MCF 10A (cell line): Measurements from ENCODE around the gene CD52. TPM values are rescaled to one million over a fixed set of nuclear protein-coding genes. Genes with fewer than 3 reads are reported as not detected.

ENCODE experiments used
- BruUV-seq: library from RNA; stranded (reverse); fragments of 400-500 nt; replicated peaks from 2 replicates; lab custom pipeline; 2021; lab: Mats Ljungman, UMichigan
- CTCF ChIA-PET: fragments of 300-600 bp; sonication (Branson Sonifier 250); formaldehyde crosslinking; extraction: SDS; loops from one replicate; lab custom pipeline; 2021; ENCODE audit warnings: antibody characterized with exemption, inconsistent platforms; lab: Yijun Ruan, JAX
- POLR2A ChIA-PET: fragments of 300-600, 350-650 bp; sonication (Branson Sonifier 250); formaldehyde crosslinking; extraction: SDS; loops from one replicate; lab custom pipeline; 2020; ENCODE audit warnings: antibody characterized with exemption, inconsistent platforms; lab: Yijun Ruan, JAX
- DNase-seq: peaks from one replicate; pipeline ENCODE4 v3.0.0-alpha.2; 2018; ENCODE audit not compliant: unreplicated experiment
- H3K27ac Mint-ChIP-seq: one replicate; pipeline ENCODE4 v1.8.0; 2022; ENCODE audit warnings: mild to moderate bottlenecking, low read depth, mixed read lengths; ENCODE audit not compliant: unreplicated experiment
- H3K27me3 Mint-ChIP-seq: one replicate; pipeline ENCODE4 v1.8.0; 2022; ENCODE audit warnings: mixed read lengths; ENCODE audit not compliant: insufficient read depth, unreplicated experiment
- H3K36me3 Mint-ChIP-seq: one replicate; pipeline ENCODE4 v1.8.0; 2022; ENCODE audit warnings: mild to moderate bottlenecking, moderate library complexity, mixed read lengths; ENCODE audit not compliant: insufficient read depth, unreplicated experiment
- H3K4me1 Mint-ChIP-seq: one replicate; pipeline ENCODE4 v1.8.0; 2022; ENCODE audit warnings: mixed read lengths; ENCODE audit not compliant: insufficient read depth, unreplicated experiment
- H3K4me3 Mint-ChIP-seq: one replicate; pipeline ENCODE4 v1.8.0; 2022; ENCODE audit warnings: mild to moderate bottlenecking, moderate library complexity, mixed read lengths; ENCODE audit not compliant: unreplicated experiment
- H3K9me3 Mint-ChIP-seq: one replicate; pipeline ENCODE4 v1.8.0; 2022; ENCODE audit warnings: mixed read lengths; ENCODE audit not compliant: unreplicated experiment
- intact Hi-C: fragments of 100-400 bp; cut with micrococcal nuclease; formaldehyde crosslinking; loops from 2 replicates; pipeline ENCODE4 v1.14.1; 2022
- total RNA-seq: library from RNA; stranded (reverse); gene quantifications from 2 replicates; pipeline ENCODE4 v1.2.3, GENCODE V29; 2022
- TF ChIP-seq, protein P1 (sequence below): fragments of 200-600 bp; IDR thresholded peaks from one replicate; pipeline ENCODE4 v1.8.0; 2022; ENCODE audit warnings: antibody characterized with exemption, mild to moderate bottlenecking; ENCODE audit not compliant: unreplicated experiment

Gene CD52
- total RNA-seq, 1 experiment from 2014 or later = not detected

DNA sequence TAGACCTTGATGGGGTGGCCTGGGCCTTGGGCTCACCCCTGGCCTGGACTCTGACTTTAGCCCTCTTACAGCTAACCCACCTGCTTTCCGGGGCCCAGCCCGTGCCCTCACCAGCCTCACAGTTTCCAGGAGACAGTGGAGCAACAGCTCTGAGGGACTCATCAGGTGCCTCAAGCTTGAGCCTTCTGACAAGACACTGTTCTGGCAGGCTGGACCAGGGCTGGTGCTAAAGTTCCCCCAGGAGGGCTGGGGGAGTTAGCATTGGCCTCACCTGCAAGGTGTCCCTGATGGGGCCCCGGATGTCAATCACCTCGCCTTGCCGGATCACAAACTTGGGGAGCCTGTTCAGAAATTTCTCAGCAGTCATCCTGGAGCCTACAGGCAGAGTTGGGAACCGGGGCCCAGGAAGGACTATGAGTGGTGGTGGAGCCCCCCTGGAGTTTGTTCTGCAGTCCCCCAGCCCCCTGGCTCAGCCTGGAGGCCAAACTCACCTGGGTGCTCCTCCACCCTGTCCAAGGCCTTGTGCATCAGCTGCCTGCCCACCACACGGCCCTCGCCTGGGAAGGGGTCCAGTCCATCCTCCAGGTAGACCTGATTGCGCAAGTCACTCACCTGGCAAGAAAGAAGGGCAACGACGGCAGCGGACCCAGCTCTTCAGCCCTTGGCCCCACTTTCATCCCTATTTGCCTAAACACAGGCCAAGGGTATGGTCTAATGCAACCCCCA is 33.7 kb upstream of the CD52 start:
- TF ChIP-seq, protein P1, sequence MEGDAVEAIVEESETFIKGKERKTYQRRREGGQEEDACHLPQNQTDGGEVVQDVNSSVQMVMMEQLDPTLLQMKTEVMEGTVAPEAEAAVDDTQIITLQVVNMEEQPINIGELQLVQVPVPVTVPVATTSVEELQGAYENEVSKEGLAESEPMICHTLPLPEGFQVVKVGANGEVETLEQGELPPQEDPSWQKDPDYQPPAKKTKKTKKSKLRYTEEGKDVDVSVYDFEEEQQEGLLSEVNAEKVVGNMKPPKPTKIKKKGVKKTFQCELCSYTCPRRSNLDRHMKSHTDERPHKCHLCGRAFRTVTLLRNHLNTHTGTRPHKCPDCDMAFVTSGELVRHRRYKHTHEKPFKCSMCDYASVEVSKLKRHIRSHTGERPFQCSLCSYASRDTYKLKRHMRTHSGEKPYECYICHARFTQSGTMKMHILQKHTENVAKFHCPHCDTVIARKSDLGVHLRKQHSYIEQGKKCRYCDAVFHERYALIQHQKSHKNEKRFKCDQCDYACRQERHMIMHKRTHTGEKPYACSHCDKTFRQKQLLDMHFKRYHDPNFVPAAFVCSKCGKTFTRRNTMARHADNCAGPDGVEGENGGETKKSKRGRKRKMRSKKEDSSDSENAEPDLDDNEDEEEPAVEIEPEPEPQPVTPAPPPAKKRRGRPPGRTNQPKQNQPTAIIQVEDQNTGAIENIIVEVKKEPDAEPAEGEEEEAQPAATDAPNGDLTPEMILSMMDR = no peak
- Mint-ChIP-seq H3K4me3 (no peak overlapping the region), H3K4me1 (peaks cover 47% of the 10 kb centered on the region), H3K36me3 (peaks cover 24% of the 10 kb centered on the region), H3K9me3 (no peaks in the 10 kb centered on the region), H3K27me3 (no peaks in the 10 kb centered on the region), H3K27ac (peak overlapping the region; percentile 8)
- BruUV-seq = no TSS peak
- no peak for DNase-seq
- intact Hi-C loops = no loop called here
- ChIA-PET CTCF (interaction anchor here (0.8 to 2.7 kb wide), 16 partner anchors 9 to 148 kb away, joined by 3 to 21 read pairs (median 6); partner anchors contain the start of genes DHDDS and UBXN11), POLR2A (interaction anchor here (0.9 to 1.6 kb wide), 7 partner anchors 9 to 148 kb away, joined by 3 to 5 read pairs (median 3); partner anchors contain the start of genes CEP85 and DHDDS)

DNA sequence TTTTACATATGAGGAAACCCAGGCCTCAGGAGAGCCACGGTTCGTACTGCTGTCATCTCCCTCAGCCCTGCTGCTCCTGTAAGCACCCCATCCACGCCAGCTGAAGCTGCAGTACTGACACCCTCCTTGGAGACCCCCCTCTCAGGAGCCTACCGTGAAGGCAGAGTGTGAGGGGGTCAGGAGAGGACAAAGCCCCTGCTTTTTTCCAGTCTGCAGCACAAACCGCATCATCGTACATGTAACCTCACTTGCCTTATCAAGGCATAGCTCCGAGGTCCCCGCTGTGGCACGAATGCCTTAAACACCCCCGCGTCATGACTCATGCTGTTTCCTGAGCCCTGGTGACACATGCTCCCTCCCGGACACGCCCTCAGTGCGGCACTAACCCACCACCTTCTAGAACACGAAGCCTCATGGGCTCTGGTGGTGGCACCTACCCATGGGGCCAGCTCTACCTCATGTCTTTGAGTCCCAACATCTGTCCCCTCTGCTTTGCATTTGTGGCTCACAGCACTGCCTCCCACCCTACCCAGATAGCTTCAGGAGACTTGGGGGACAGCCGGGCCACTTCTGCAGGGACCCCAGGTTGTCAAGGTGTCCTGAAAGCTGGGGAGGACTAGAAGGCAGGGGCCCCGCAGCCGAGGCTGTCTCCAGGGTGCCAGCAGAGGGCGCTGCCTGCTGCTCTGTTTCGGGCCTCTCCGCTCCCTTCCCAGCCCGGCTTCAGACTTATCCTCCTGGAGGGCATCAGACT is 33.0 kb upstream of the CD52 start:
- Mint-ChIP-seq H3K9me3 (no peaks in the 10 kb centered on the region), H3K4me1 (peaks cover 40% of the 10 kb centered on the region), H3K27ac (peak overlapping the region; percentile 8), H3K4me3 (no peak overlapping the region), H3K27me3 (no peaks in the 10 kb centered on the region), H3K36me3 (peaks cover 24% of the 10 kb centered on the region)
- ChIA-PET CTCF (interaction anchor here (0.5 to 2.7 kb wide), 28 partner anchors 9 to 147 kb away, joined by 3 to 21 read pairs (median 3); partner anchors contain the start of genes DHDDS, UBXN11 and ZNF593), POLR2A (interaction anchor here (0.7 to 1.8 kb wide), 9 partner anchors 9 to 148 kb away, joined by 3 to 5 read pairs (median 3); partner anchors contain the start of genes CEP85, DHDDS and ZNF593)
- TF ChIP-seq, protein P1 = peak; percentile 82
- peak; percentile 89 for DNase-seq
- intact Hi-C loops = loop anchor here (1.0 kb wide), 2 partner anchors 37 to 107 kb away; no protein-coding TSS in a partner anchor
- no TSS peak for BruUV-seq

DNA sequence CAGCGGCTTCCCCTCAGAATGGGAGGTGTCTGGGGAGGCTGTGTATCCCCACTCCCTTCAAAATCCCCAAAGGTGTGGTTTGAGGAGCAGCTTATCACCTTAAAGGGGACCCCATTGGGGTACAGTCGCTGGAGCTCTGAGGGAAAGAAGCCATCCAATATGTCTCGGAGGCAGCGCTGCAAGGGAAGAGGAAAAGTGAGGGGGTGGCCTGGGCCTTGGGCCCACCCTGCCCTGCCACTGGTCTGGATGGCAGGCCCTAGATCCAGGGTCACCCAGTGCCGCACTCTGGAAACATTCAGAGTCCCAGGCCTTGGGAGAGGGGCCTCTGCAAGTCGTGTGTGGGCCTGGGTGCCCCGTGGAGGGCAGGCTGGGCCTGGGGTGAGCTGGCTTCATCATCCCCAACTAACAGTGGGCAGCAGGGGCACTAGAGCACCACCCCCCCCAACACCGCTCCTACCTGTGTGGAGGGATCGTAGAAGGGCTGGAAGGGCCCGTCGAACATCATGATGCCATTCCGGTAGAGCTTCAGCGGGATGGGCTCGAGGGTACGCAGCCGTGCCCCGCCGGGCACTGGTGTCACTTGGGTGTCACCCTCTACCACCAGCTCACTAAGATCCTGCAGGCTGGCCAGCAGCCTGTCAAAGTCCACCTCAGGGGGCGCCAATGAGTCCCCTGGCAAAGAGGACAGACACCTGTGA is 32.2 kb upstream of the CD52 start:
- Mint-ChIP-seq H3K4me3 (no peak overlapping the region), H3K27me3 (no peaks in the 10 kb centered on the region), H3K4me1 (peaks cover 38% of the 10 kb centered on the region), H3K27ac (peak overlapping the region; percentile 8), H3K36me3 (peaks cover 19% of the 10 kb centered on the region), H3K9me3 (no peaks in the 10 kb centered on the region)
- CTCF ChIA-PET = interaction anchor here (0.6 to 2.7 kb wide), 25 partner anchors 9 to 155 kb away, joined by 3 to 21 read pairs (median 3); partner anchors contain the start of genes UBXN11 and ZNF593
- POLR2A ChIA-PET = interaction anchor here (0.7 to 1.8 kb wide), 5 partner anchors 15 to 132 kb away, joined by 3 to 5 read pairs (median 3); partner anchors contain the start of gene ZNF593
- TF ChIP-seq, protein P1 = peak; percentile 33
- peak; percentile 49 for DNase-seq
- no TSS peak for BruUV-seq
- intact Hi-C loops = loop anchor here (1.0 kb wide), 2 partner anchors 36 to 106 kb away; no protein-coding TSS in a partner anchor
